A673 (cell line): ENCODE results near the gene KCNAB3. TPM values are rescaled to one million over a fixed set of nuclear protein-coding genes. Genes with fewer than 3 reads are reported as not detected.
A peak's percentile ranks its signal among the peaks of the same experiment; 100 is the strongest.

Experiments
- BruUV-seq: library from RNA; stranded (reverse); fragments of 400-500 nt; replicated peaks from 2 replicates; lab custom pipeline; 2021; lab: Mats Ljungman, UMichigan
- CTCF ChIA-PET: fragments of 300-600 bp; sonication (Branson Sonifier 250); formaldehyde crosslinking; loops from one replicate; lab custom pipeline; 2022; ENCODE audit warnings: antibody characterized with exemption; lab: Charles Lee
- POLR2A ChIA-PET: fragments of 300-600 bp; sonication (Branson Sonifier 250); formaldehyde crosslinking; loops from one replicate; lab custom pipeline; 2022; ENCODE audit warnings: antibody characterized with exemption; ENCODE audit not compliant: low non-redundant PET; lab: Charles Lee
- DNase-seq: peaks from one replicate; pipeline ENCODE4 v3.0.0-alpha.2; 2015; ENCODE audit warnings: low spot score
- H3K27ac ChIP-seq: fragments of 200-600 bp; sonication (generic); 2 replicates; pipeline ENCODE4 v1.5.1; 2016; ENCODE audit warnings: mixed run types, low read depth, mild to moderate bottlenecking, mixed read lengths, antibody characterized with exemption, low read length; ENCODE audit not compliant: poor library complexity, severe bottlenecking
- H3K27me3 ChIP-seq: fragments of 200-600 bp; sonication (generic); replicated peaks from 2 replicates; pipeline ENCODE4 v1.6.1; 2017; ENCODE audit warnings: mixed run types, low read depth, mild to moderate bottlenecking, mixed read lengths, antibody characterized with exemption, low read length; ENCODE audit not compliant: insufficient read depth, poor library complexity
- H3K36me3 ChIP-seq: fragments of 200-600 bp; sonication (generic); 2 replicates; pipeline ENCODE4 v1.6.1; 2016; ENCODE audit warnings: mixed run types, mild to moderate bottlenecking, mixed read lengths, antibody characterized with exemption, low read length; ENCODE audit not compliant: insufficient read depth, poor library complexity, severe bottlenecking
- H3K4me1 ChIP-seq: fragments of 200-600 bp; sonication (generic); 2 replicates; pipeline ENCODE4 v1.6.1; 2017; ENCODE audit warnings: mixed run types, mild to moderate bottlenecking, mixed read lengths, antibody characterized with exemption, low read length; ENCODE audit not compliant: insufficient read depth, poor library complexity, severe bottlenecking
- H3K4me3 ChIP-seq: fragments of 200-600 bp; sonication (generic); 2 replicates; pipeline ENCODE4 v1.5.1; 2016; ENCODE audit warnings: low read depth, mixed run types, mild to moderate bottlenecking, mixed read lengths, low read length; ENCODE audit not compliant: poor library complexity, severe bottlenecking
- H3K9me3 ChIP-seq: fragments of 200-600 bp; sonication (generic); 2 replicates; pipeline ENCODE4 v1.6.1; 2016; ENCODE audit warnings: mixed run types, low read depth, mild to moderate bottlenecking, mixed read lengths, antibody characterized with exemption, low read length; ENCODE audit not compliant: poor library complexity, severe bottlenecking
- EZH2 ChIP-seq: fragments of 200-600 bp; sonication (generic); IDR thresholded peaks from 2 replicates; pipeline ENCODE4 v1.6.1; 2017; ENCODE audit warnings: borderline replicate concordance, low read depth, mild to moderate bottlenecking, mixed read lengths, antibody characterized with exemption, low read length; ENCODE audit not compliant: poor library complexity, severe bottlenecking
- intact Hi-C: fragments of 100-400 bp; cut with micrococcal nuclease; formaldehyde crosslinking; loops from one replicate; pipeline ENCODE4 v1.10.0; 2022; ENCODE audit not compliant: unreplicated experiment
- total RNA-seq: library from RNA; stranded (reverse); gene quantifications from 2 replicates; pipeline ENCODE4 v1.2.3, GENCODE V29; 2021
- TF ChIP-seq, protein P1 (sequence below): fragments of 300-800, 200-600 bp; sonication (generic); conservative IDR thresholded peaks from 2 replicates; pipeline ENCODE4 v1.5.1; 2017; ENCODE audit warnings: low read depth, mild to moderate bottlenecking, antibody characterized with exemption, low read length, moderate library complexity, mixed read lengths

Gene KCNAB3
- total RNA-seq, 1 experiment from 2014 or later: 24.8 TPM

- Histone ChIP-seq H3K36me3 (peaks cover 86% of the 10 kb centered on the region), H3K27me3 (no peaks in the 10 kb centered on the region), H3K9me3 (no peaks in the 10 kb centered on the region), H3K4me3 (no peak overlapping the region), H3K4me1 (no peaks in the 10 kb centered on the region), H3K27ac (no peak overlapping the region)
- ChIA-PET POLR2A (no interaction called here), CTCF (no interaction called here)
- no peak for DNase-seq
- intact Hi-C loops: no loop called here
- TF ChIP-seq, protein P1, sequence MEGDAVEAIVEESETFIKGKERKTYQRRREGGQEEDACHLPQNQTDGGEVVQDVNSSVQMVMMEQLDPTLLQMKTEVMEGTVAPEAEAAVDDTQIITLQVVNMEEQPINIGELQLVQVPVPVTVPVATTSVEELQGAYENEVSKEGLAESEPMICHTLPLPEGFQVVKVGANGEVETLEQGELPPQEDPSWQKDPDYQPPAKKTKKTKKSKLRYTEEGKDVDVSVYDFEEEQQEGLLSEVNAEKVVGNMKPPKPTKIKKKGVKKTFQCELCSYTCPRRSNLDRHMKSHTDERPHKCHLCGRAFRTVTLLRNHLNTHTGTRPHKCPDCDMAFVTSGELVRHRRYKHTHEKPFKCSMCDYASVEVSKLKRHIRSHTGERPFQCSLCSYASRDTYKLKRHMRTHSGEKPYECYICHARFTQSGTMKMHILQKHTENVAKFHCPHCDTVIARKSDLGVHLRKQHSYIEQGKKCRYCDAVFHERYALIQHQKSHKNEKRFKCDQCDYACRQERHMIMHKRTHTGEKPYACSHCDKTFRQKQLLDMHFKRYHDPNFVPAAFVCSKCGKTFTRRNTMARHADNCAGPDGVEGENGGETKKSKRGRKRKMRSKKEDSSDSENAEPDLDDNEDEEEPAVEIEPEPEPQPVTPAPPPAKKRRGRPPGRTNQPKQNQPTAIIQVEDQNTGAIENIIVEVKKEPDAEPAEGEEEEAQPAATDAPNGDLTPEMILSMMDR: no peak
- TF ChIP-seq EZH2: no peak
- no TSS peak for BruUV-seq
These were observed 20.6 kb downstream of the KCNAB3 start for GRCh38 chr17:7909089-7909488.

DNA sequence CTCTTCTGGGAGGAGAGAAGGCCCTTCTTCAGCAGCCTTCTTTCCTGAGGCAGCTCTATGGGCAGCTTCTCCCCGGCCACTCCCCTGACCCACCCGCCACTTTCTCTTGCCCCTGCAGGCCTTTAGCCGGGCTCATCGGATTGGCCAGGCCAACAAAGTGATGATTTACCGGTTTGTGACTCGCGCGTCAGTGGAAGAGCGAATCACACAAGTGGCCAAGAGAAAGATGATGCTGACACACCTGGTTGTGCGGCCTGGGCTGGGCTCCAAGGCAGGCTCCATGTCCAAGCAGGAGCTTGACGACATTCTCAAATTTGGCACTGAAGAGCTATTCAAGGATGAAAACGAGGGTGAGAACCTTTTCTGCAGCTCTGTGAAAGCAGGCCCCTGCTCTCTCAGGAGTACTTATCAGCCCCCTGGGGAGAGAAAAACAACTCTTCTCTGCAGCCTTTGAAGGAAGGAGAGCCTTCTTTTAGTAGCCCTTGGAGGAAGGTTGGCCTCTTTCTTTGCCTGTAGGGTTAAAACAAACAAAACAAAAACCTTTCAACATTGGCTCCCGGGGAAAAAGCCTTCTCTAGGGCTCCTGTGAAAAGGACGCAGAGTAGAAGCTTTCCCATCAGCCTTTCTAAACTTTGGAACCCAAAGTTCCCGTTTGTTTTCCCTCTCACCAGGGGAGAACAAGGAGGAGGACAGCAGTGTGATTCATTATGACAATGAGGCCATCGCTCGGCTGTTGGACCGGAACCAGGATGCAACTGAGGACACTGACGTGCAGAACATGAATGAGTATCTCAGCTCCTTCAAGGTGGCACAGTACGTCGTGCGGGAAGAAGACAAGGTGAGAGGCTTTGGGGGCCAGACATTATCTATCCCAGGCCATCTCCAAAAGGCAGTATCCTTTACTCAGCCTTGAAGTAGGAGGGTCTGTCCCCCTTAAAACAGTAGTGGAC is 26.2 kb downstream of the KCNAB3 start:
- Histone ChIP-seq H3K27me3 (no peaks in the 10 kb centered on the region), H3K27ac (no peak overlapping the region), H3K4me1 (no peaks in the 10 kb centered on the region), H3K36me3 (peaks cover 99% of the 10 kb centered on the region), H3K9me3 (no peaks in the 10 kb centered on the region), H3K4me3 (no peak overlapping the region)
- TF ChIP-seq, protein P1: no peak
- TF ChIP-seq EZH2: no peak
- POLR2A ChIA-PET: no interaction called here
- intact Hi-C loops: no loop called here
- DNase-seq: no peak
- CTCF ChIA-PET: interaction anchor here (0.6 kb wide), 1 partner anchor 80 kb away, joined by 3 read pairs; no protein-coding TSS in a partner anchor
- TSS peak; percentile 29 for BruUV-seq

DNA sequence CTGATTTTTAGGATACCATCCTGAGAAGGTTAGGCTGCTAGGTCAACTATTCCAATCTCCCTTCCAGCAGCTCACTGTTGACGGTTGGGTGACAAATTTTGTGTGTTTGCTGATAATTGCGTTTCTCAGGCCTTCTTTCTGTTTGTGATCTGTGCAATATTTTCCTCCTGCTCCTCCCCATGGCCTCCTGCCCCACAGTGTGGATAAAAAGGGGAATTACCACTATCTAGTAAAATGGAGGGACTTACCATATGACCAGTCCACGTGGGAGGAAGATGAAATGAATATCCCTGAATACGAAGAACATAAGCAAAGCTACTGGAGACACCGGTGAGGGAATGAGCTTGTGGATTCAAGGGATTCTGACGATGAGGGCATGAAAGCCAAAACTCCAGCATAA is 31.9 kb downstream of the KCNAB3 start:
- POLR2A ChIA-PET: no interaction called here
- TF ChIP-seq, protein P1: peak; percentile 55
- no peak for TF ChIP-seq EZH2
- Histone ChIP-seq H3K27ac (no peak overlapping the region), H3K36me3 (peaks cover 94% of the 10 kb centered on the region), H3K4me1 (no peaks in the 10 kb centered on the region), H3K27me3 (no peaks in the 10 kb centered on the region), H3K9me3 (no peaks in the 10 kb centered on the region), H3K4me3 (no peak overlapping the region)
- intact Hi-C loops: loop anchor here (5.0 kb wide), 1 partner anchor 35 kb away; no protein-coding TSS in a partner anchor
- BruUV-seq: no TSS peak
- CTCF ChIA-PET: interaction anchor here (0.5 to 0.6 kb wide), 2 partner anchors 32 to 83 kb away, joined by 3 to 4 read pairs; no protein-coding TSS in a partner anchor
- peak; percentile 60 for DNase-seq
